NCI-H460 (cell line): Measurements from ENCODE around the gene AP3B2. TPM values are rescaled to one million over a fixed set of nuclear protein-coding genes. Genes with fewer than 3 reads are reported as not detected.

Experiments
- DNase-seq: peaks from one replicate; pipeline ENCODE4 v3.0.0-alpha.2; 2016; ENCODE audit warnings: low read depth; ENCODE audit errors: extremely low read depth
- total RNA-seq: library from RNA; depleted of rRNA; stranded (reverse); fragments of >200 nt; shearing (Covaris generic); gene quantifications from 2 replicates; pipeline ENCODE4 v1.2.3, GENCODE V29; 2014; rRNA removed

The AP3B2 gene
- total RNA-seq, 1 experiment from 2014 or later: 0.89 TPM

DNA sequence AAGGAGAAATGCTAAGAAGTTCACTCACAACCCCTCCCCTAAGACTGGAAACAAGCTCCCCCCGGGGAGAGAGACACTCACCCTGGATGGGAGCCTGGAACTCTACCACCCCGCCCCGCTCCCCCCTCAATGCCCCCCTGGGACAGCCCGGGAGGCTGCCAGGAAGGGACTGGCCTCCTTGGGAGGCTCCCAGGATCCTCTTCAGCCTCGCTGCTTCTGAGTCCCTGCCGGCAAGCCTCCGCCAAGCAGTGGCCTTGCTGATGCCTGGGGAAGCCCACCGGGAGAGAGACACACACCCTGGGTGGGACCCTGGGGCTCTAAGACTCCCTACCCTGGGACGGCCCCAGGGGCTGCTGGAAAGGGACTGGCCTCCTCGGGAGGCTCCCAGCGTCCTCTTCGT lies 95.9 kb downstream of the AP3B2 start:
- DNase-seq: no peak

DNA sequence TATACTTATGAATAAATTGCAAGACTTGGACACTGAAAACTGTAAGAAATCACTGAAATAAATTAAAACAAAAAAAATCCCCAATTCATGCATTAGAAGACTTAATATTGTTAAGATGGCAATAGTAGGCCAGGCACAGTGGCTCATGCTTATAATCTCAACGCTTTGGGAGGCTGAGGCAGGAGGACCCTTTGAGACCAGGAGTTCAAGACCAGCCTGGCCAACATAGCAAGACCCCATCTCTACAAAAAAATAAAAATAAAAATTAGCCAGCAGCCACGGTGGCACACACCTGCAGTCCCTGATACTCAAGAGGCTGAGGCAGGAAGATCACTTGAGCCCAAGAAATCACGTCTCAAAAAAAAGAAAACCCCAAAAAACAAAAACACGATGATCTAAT lies 98.3 kb downstream of the AP3B2 start:
- DNase-seq: no peak

Other genes with a start within 250 kb of the AP3B2 start
- gene RPS17, start 169.4 kb downstream of the AP3B2 start, total RNA-seq: 5,598 and 6,143 TPM in 2 replicates
- gene CPEB1, start 62.5 kb downstream of the AP3B2 start, total RNA-seq: 1.6 and 2.2 TPM in 2 replicates
- not detected in 2 replicates for gene FSD2, start 96.2 kb upstream of the AP3B2 start, total RNA-seq
- 4.0 and 4.4 TPM in 2 replicates for gene WHAMM, start 99.8 kb upstream of the AP3B2 start, total RNA-seq
- 16.9 and 18.5 TPM in 2 replicates for gene HOMER2, start 242.8 kb upstream of the AP3B2 start, total RNA-seq